Neuronal stem cell (in vitro differentiated cells): ENCODE measurements around the gene PDE6A.

ENCODE experiments used
- DNase-seq: peaks from one replicate; pipeline ENCODE4 v3.0.0-alpha.2; 2013; ENCODE audit warnings: low spot score
- H2AFZ ChIP-seq: one replicate; pipeline ENCODE4 v1.6.1; 2013; ENCODE audit warnings: mild to moderate bottlenecking, low read length, inconsistent platforms
- H2AK5ac ChIP-seq: 2 replicates; pipeline ENCODE4 v1.6.1; 2013; ENCODE audit warnings: low read depth, mild to moderate bottlenecking, inconsistent platforms, low read length, moderate library complexity, mixed read lengths
- H2BK120ac ChIP-seq: 2 replicates; pipeline ENCODE4 v1.6.1; 2013; ENCODE audit warnings: low read depth, mild to moderate bottlenecking, inconsistent platforms, low read length, moderate library complexity, mixed read lengths
- H2BK12ac ChIP-seq: one replicate; pipeline ENCODE4 v1.6.1; 2013; ENCODE audit warnings: low read length, inconsistent platforms
- H2BK15ac ChIP-seq: 2 replicates; pipeline ENCODE4 v1.6.1; 2013; ENCODE audit warnings: mild to moderate bottlenecking, low read length, inconsistent platforms, mixed read lengths
- H2BK5ac ChIP-seq: one replicate; pipeline ENCODE4 v1.6.1; 2013; ENCODE audit warnings: inconsistent platforms, mild to moderate bottlenecking, low read length, moderate library complexity
- H3K14ac ChIP-seq: one replicate; pipeline ENCODE4 v1.6.1; 2013; ENCODE audit warnings: low read length, inconsistent platforms
- H3K18ac ChIP-seq: 2 replicates; pipeline ENCODE4 v1.6.1; 2013; ENCODE audit warnings: low read length, inconsistent platforms
- H3K23ac ChIP-seq: 2 replicates; pipeline ENCODE4 v1.6.1; 2013; ENCODE audit warnings: low read depth, mild to moderate bottlenecking, mixed read lengths, low read length, inconsistent platforms; ENCODE audit not compliant: poor library complexity
- H3K27ac ChIP-seq: replicated peaks from 3 replicates; pipeline ENCODE4 v1.5.1; 2013; ENCODE audit warnings: low read length, inconsistent platforms
- H3K27me3 ChIP-seq, 3 experiments: 2 replicates each; pipeline ENCODE4 v1.6.1; 2013; ENCODE audit warnings: low read length in 3 of 3, mild to moderate bottlenecking in 2 of 3, inconsistent platforms in 1 of 3, low read depth in 1 of 3, mixed read lengths in 1 of 3, moderate library complexity in 1 of 3; ENCODE audit not compliant: control insufficient read depth in 3 of 3, insufficient read depth in 3 of 3
- H3K36me3 ChIP-seq, 2 donors: replicated peaks in 1 of 2; 2 replicates each; pipeline ENCODE4 v1.6.1; 2013; ENCODE audit warnings: low read length in 2 of 2; ENCODE audit not compliant: control insufficient read depth in 2 of 2, insufficient read depth in 2 of 2
- H3K4ac ChIP-seq: 2 replicates; pipeline ENCODE4 v1.6.1; 2013; ENCODE audit warnings: inconsistent platforms, mild to moderate bottlenecking, low read length, moderate library complexity
- H3K4me1 ChIP-seq, 2 donors: 1 replicate in 1 of 2; 2 replicates in 1 of 2; pipeline ENCODE4 v1.6.1; 2013; ENCODE audit warnings: low read length in 2 of 2, low read depth in 1 of 2; ENCODE audit not compliant: control insufficient read depth in 2 of 2, insufficient read depth in 1 of 2
- H3K4me2 ChIP-seq: one replicate; pipeline ENCODE4 v1.6.1; 2013; ENCODE audit warnings: mild to moderate bottlenecking, low read length, inconsistent platforms; ENCODE audit not compliant: insufficient read depth, poor library complexity, severe bottlenecking
- H3K4me3 ChIP-seq, 2 donors: 2 replicates each; pipeline ENCODE4 v1.5.1; 2013; ENCODE audit warnings: low read length in 2 of 2, mild to moderate bottlenecking in 2 of 2, inconsistent platforms in 1 of 2, moderate library complexity in 1 of 2
- H3K79me1 ChIP-seq: one replicate; pipeline ENCODE4 v1.6.1; 2013; ENCODE audit warnings: low read depth, mild to moderate bottlenecking, inconsistent platforms, low read length, moderate library complexity
- H3K9ac ChIP-seq: one replicate; pipeline ENCODE4 v1.6.1; 2013; ENCODE audit warnings: mild to moderate bottlenecking, low read depth, low read length, inconsistent platforms; ENCODE audit not compliant: poor library complexity
- H3K9me3 ChIP-seq, 2 donors: replicated peaks in 1 of 2; 2 replicates each; pipeline versions ENCODE3 to v1.6.1; 2013; ENCODE audit warnings: low read length in 2 of 2, mild to moderate bottlenecking in 2 of 2, inconsistent platforms in 1 of 2, low read depth in 1 of 2, mixed read lengths in 1 of 2, moderate library complexity in 1 of 2; ENCODE audit not compliant: control insufficient read depth in 2 of 2, insufficient read depth in 1 of 2
- H4K8ac ChIP-seq: one replicate; pipeline ENCODE4 v1.6.1; 2013; ENCODE audit warnings: low read depth, mild to moderate bottlenecking, inconsistent platforms, low read length, moderate library complexity
- H4K91ac ChIP-seq: one replicate; pipeline ENCODE4 v1.6.1; 2013; ENCODE audit warnings: low read length, low read depth, mild to moderate bottlenecking, inconsistent platforms; ENCODE audit not compliant: poor library complexity
- WGBS, 2 donors: extraction: QIAGEN DNeasy Blood & Tissue Kit; methylation state at CpG; one replicate each; pipeline ENCODE4 v1.1.7; 2013; ENCODE audit warnings: missing lambda C conversion rate in 2 of 2, mixed read lengths in 1 of 2; ENCODE audit not compliant: insufficient read length in 2 of 2, insufficient replicate concordance in 1 of 2; ENCODE audit errors: extremely low coverage in 2 of 2; 5-methylcytosine and 5-hydroxymethylcytosine counted together

Gene PDE6A

DNA sequence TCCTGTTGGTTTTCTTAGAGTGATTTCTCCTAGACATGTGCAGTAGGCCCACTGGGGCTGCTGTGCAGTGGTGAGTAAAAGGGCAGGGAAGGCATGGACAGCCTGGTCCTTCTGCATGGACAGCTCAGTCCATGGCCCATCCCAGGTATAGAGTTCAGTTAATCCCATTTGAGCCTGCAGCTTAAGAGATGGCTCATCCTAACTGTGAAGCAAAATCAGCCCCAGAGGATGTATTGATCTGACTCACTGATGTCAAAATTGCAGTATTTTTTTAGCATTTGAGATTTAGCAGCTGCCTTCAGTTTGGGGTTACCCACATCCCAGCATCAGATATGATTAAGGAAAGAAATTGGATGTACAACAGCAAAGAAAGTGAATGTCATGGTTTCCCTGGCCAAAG lies 93.4 kb downstream of the PDE6A start:
- no peak overlapping the region for H3K27ac ChIP-seq
- H3K79me1 ChIP-seq: no peaks in the 10 kb centered on the region
- no peak overlapping the region for H3K9ac ChIP-seq
- H4K8ac ChIP-seq: no peak overlapping the region
- H3K23ac ChIP-seq: no peak overlapping the region
- peaks cover 3% of the 10 kb centered on the region in 2 donors for H3K4me1 ChIP-seq
- H3K4me2 ChIP-seq: no peak overlapping the region
- no peak overlapping the region for H2BK5ac ChIP-seq
- no peak for DNase-seq
- no peak overlapping the region for H2BK120ac ChIP-seq
- H2AFZ ChIP-seq: no peak overlapping the region
- H3K4ac ChIP-seq: no peak overlapping the region
- no peaks in the 10 kb centered on the region for H3K36me3 ChIP-seq
- no peaks in the 10 kb centered on the region for H3K9me3 ChIP-seq
- H3K14ac ChIP-seq: no peak overlapping the region
- H2BK12ac ChIP-seq: no peak overlapping the region
- H2BK15ac ChIP-seq: no peak overlapping the region
- H3K4me3 ChIP-seq: no peak overlapping the region
- no peaks in the 10 kb centered on the region for H3K27me3 ChIP-seq
- H2AK5ac ChIP-seq: no peak overlapping the region
- H4K91ac ChIP-seq: no peak overlapping the region
- no peak overlapping the region for H3K18ac ChIP-seq

GRCh38 chr5:149849966-149850910 lies 94.4 kb downstream of the PDE6A start:
- no peak overlapping the region for H2BK120ac ChIP-seq
- no peak overlapping the region for H3K9ac ChIP-seq
- H2BK15ac ChIP-seq: no peak overlapping the region
- no peaks in the 10 kb centered on the region for H3K9me3 ChIP-seq
- no peak overlapping the region for H3K18ac ChIP-seq
- H3K23ac ChIP-seq: no peak overlapping the region
- no peak for DNase-seq
- H3K4me3 ChIP-seq: no peak overlapping the region
- no peak overlapping the region for H4K91ac ChIP-seq
- no peak overlapping the region for H2BK5ac ChIP-seq
- H3K4me1 ChIP-seq: peaks cover 0 to 3% of the 10 kb centered on the region in 2 donors
- H3K14ac ChIP-seq: no peak overlapping the region
- no peak overlapping the region for H3K4me2 ChIP-seq
- no CpG with 5 or more reads among the region's 20 CpGs for WGBS, 2 donors
- H3K4ac ChIP-seq: no peak overlapping the region
- H4K8ac ChIP-seq: no peak overlapping the region
- H2BK12ac ChIP-seq: no peak overlapping the region
- no peak overlapping the region for H2AK5ac ChIP-seq
- H3K36me3 ChIP-seq: no peaks in the 10 kb centered on the region
- H3K27ac ChIP-seq: no peak overlapping the region
- no peak overlapping the region for H2AFZ ChIP-seq
- H3K27me3 ChIP-seq: no peaks in the 10 kb centered on the region
- H3K79me1 ChIP-seq: no peaks in the 10 kb centered on the region

- no peak overlapping the region for H2BK5ac ChIP-seq
- H2BK15ac ChIP-seq: no peak overlapping the region
- H3K4ac ChIP-seq: no peak overlapping the region
- no peaks in the 10 kb centered on the region for H3K36me3 ChIP-seq
- no peaks in the 10 kb centered on the region for H3K27me3 ChIP-seq
- no peak overlapping the region for H4K8ac ChIP-seq
- no peaks in the 10 kb centered on the region for H3K79me1 ChIP-seq
- H3K9me3 ChIP-seq: no peaks in the 10 kb centered on the region
- no peak overlapping the region for H3K4me3 ChIP-seq
- H4K91ac ChIP-seq: no peak overlapping the region
- H3K4me2 ChIP-seq: no peak overlapping the region
- no peak overlapping the region for H2AFZ ChIP-seq
- H3K23ac ChIP-seq: no peak overlapping the region
- H3K18ac ChIP-seq: no peak overlapping the region
- DNase-seq: no peak
- no peak overlapping the region for H3K14ac ChIP-seq
- no peak overlapping the region for H2BK120ac ChIP-seq
- no CpG with 5 or more reads among the region's 8 CpGs for WGBS, 2 donors
- H2BK12ac ChIP-seq: no peak overlapping the region
- H3K9ac ChIP-seq: no peak overlapping the region
- H2AK5ac ChIP-seq: no peak overlapping the region
- H3K4me1 ChIP-seq: peaks cover 0 to 3% of the 10 kb centered on the region in 2 donors
- H3K27ac ChIP-seq: no peak overlapping the region
Measured at GRCh38 chr5:149849280-149849965, 95.2 kb downstream of the PDE6A start.

GRCh38 chr5:149847611-149848010 lies 97.0 kb downstream of the PDE6A start:
- H4K8ac ChIP-seq: no peak overlapping the region
- no peaks in the 10 kb centered on the region for H3K36me3 ChIP-seq
- no peak overlapping the region for H3K23ac ChIP-seq
- no peak overlapping the region for H2BK15ac ChIP-seq
- no peak overlapping the region for H4K91ac ChIP-seq
- no peak overlapping the region for H2BK5ac ChIP-seq
- H3K4me2 ChIP-seq: no peak overlapping the region
- H3K14ac ChIP-seq: no peak overlapping the region
- no peak overlapping the region for H3K27ac ChIP-seq
- H3K4ac ChIP-seq: no peak overlapping the region
- no peaks in the 10 kb centered on the region for H3K79me1 ChIP-seq
- no peak overlapping the region for H3K4me3 ChIP-seq
- no peak overlapping the region for H2BK120ac ChIP-seq
- no peak overlapping the region for H2BK12ac ChIP-seq
- H3K27me3 ChIP-seq: no peaks in the 10 kb centered on the region
- no CpG with 5 or more reads among the region's 15 CpGs for WGBS, 2 donors
- no peak overlapping the region for H2AK5ac ChIP-seq
- H2AFZ ChIP-seq: no peak overlapping the region
- H3K18ac ChIP-seq: no peak overlapping the region
- no peaks in the 10 kb centered on the region for H3K9me3 ChIP-seq
- no peak for DNase-seq
- H3K9ac ChIP-seq: no peak overlapping the region
- H3K4me1 ChIP-seq: peaks cover 0 to under 1% of the 10 kb centered on the region in 2 donors
